Body of pancreas (tissue), 4 donors: Measurements from ENCODE around the gene CREBL2.

Experiments
- CTCF ChIP-seq, 7 experiments: fragments of 450-650 bp in 4 of 7; fragments of 200-600 bp in 3 of 7; sonication (generic) in 3 of 7; IDR thresholded peaks; one replicate each; pipeline ENCODE4 v1.5.1; 2016 to 2019; ENCODE audit warnings: antibody characterized with exemption in 7 of 7
- POLR2A ChIP-seq, 3 donors: fragments of 450-650 bp; IDR thresholded peaks; one replicate each; pipeline ENCODE4 v1.6.1; 2016; ENCODE audit warnings: antibody characterized with exemption in 3 of 3, mild to moderate bottlenecking in 2 of 3

DNA sequence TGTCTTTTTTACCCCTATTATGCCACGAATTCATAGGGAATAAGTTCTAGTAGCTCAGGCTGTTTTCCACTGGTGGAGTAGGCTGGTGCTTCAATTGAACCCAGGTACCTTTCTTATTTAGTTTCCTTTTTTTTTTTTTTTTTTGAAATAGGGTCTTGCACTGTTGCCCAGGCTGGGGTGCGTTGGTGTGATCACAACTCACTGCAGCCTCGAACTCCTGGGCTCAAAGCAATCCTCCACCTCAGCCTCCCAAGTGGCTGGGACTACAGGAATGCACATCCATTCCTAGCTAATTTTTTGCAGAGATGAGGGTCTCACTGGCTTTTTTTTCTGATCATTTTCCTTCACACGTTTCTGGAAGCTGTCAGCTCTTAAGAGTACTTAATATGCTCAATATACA is 2.7 kb downstream of the CREBL2 start:
- TF ChIP-seq POLR2A (IDR thresholded peaks at IDR 0.05) (no peak), CTCF (IDR thresholded peaks at IDR 0.05) (no peak)
